SK-N-SH (cell line): ENCODE data around the gene HSD17B7.

Source experiments
- CTCF ChIP-seq: fragments of 200-600 bp; sonication (generic); IDR thresholded peaks from 2 replicates; pipeline ENCODE4 v1.6.1; 2017; ENCODE audit warnings: antibody characterized with exemption, mild to moderate bottlenecking, moderate library complexity
- FOXJ3 ChIP-seq: sonication (generic); formaldehyde crosslinking; IDR thresholded peaks from 2 replicates; pipeline ENCODE4 v1.5.1; 2020; ENCODE audit warnings: mild to moderate bottlenecking, missing genetic modification reagents

GRCh38 chr1:162765788-162766187, 24.7 kb upstream of the HSD17B7 start:
- TF ChIP-seq FOXJ3 (no peak), CTCF (no peak)
